Neural cell (in vitro differentiated cells): ENCODE measurements around the gene HPCA. TPM values are rescaled to one million over a fixed set of nuclear protein-coding genes. Genes with fewer than 3 reads are reported as not detected.

ENCODE experiments used
- H2AFZ ChIP-seq: fragments of 200-600, 300-800 bp; sonication (generic), shearing (Covaris generic); 2 replicates; pipeline ENCODE4 v1.6.0; 2014; ENCODE audit warnings: low read depth, mild to moderate bottlenecking, antibody characterized with exemption, low read length, moderate library complexity
- H3F3A ChIP-seq: fragments of 200-600 bp; shearing (Covaris generic); 2 replicates; pipeline ENCODE4 v1.6.1; 2016; ENCODE audit warnings: mild to moderate bottlenecking, moderate library complexity, mixed read lengths, antibody characterized with exemption, low read length; ENCODE audit not compliant: insufficient read depth, poor library complexity, severe bottlenecking
- H3K27ac ChIP-seq: fragments of 200-600, 300-800 bp; sonication (generic), shearing (Covaris generic); 2 replicates; pipeline ENCODE4 v1.5.1; 2014; ENCODE audit warnings: mild to moderate bottlenecking, low read length, moderate library complexity
- H3K27me3 ChIP-seq: fragments of 300-800, 200-600 bp; sonication (generic), shearing (Covaris generic); 2 replicates; pipeline ENCODE4 v1.6.0; 2014; ENCODE audit warnings: mild to moderate bottlenecking, low read depth, low read length, moderate library complexity; ENCODE audit not compliant: insufficient read depth
- H3K36me3 ChIP-seq: fragments of 300-800, 200-600 bp; sonication (generic), shearing (Covaris generic); 2 replicates; pipeline ENCODE4 v1.5.1; 2014; ENCODE audit warnings: mild to moderate bottlenecking, antibody characterized with exemption, low read length, moderate library complexity; ENCODE audit not compliant: insufficient read depth
- H3K4me2 ChIP-seq: fragments of 300-800, 200-600 bp; sonication (generic), shearing (Covaris generic); 2 replicates; pipeline ENCODE4 v1.6.0; 2014; ENCODE audit warnings: mild to moderate bottlenecking, low read length
- H3K4me3 ChIP-seq: fragments of 300-800, 200-600 bp; sonication (generic), shearing (Covaris generic); 2 replicates; pipeline ENCODE4 v1.5.1; 2014; ENCODE audit warnings: mild to moderate bottlenecking, low read length, moderate library complexity
- H3K79me2 ChIP-seq: fragments of 200-600 bp; shearing (Covaris generic); replicated peaks from 2 replicates; pipeline ENCODE4 v1.6.0; 2014; ENCODE audit warnings: mild to moderate bottlenecking, low read length, moderate library complexity; ENCODE audit not compliant: insufficient read depth
- H3K9ac ChIP-seq: fragments of 300-800, 200-600 bp; sonication (generic), shearing (Covaris generic); 2 replicates; pipeline ENCODE4 v1.6.1; 2016; ENCODE audit warnings: mild to moderate bottlenecking, low read length, mixed read lengths
- H3K9me2 ChIP-seq: fragments of 200-600 bp; shearing (Covaris generic); 2 replicates; pipeline ENCODE4 v1.6.1; 2016; ENCODE audit warnings: mild to moderate bottlenecking, low read length, mixed read lengths; ENCODE audit not compliant: insufficient read depth
- H3K9me3 ChIP-seq: fragments of 200-600, 300-800 bp; sonication (generic), shearing (Covaris generic); 2 replicates; pipeline ENCODE4 v1.6.1; 2016; ENCODE audit warnings: mild to moderate bottlenecking, mixed run types, low read length, moderate library complexity, mixed read lengths
- H4K20me1 ChIP-seq: fragments of 200-600 bp; shearing (Covaris generic); 2 replicates; pipeline ENCODE4 v1.6.1; 2016; ENCODE audit warnings: mild to moderate bottlenecking, mixed run types; ENCODE audit not compliant: insufficient read depth
- CTCF ChIP-seq: fragments of 450-650 bp; IDR thresholded peaks from 2 replicates; pipeline ENCODE4 v1.5.1; 2014; ENCODE audit warnings: antibody characterized with exemption, mild to moderate bottlenecking, moderate library complexity; ENCODE audit not compliant: poor library complexity, severe bottlenecking
- EP300 ChIP-seq: fragments of 450-650 bp; conservative IDR thresholded peaks from 2 replicates; pipeline ENCODE4 v1.6.1; 2014; ENCODE audit warnings: antibody characterized with exemption, mild to moderate bottlenecking, moderate library complexity; ENCODE audit not compliant: poor library complexity, severe bottlenecking
- EZH2 ChIP-seq: fragments of 200-600, 300-800 bp; shearing (Covaris generic), sonication (generic); IDR thresholded peaks from 2 replicates; pipeline ENCODE4 v1.6.1; 2014; ENCODE audit warnings: antibody characterized with exemption, low read length, borderline replicate concordance, mild to moderate bottlenecking; ENCODE audit not compliant: insufficient read depth, poor library complexity, severe bottlenecking
- MXI1 ChIP-seq: fragments of 450-650 bp; conservative IDR thresholded peaks from 2 replicates; pipeline ENCODE4 v1.6.1; 2014; ENCODE audit warnings: antibody characterized with exemption, mild to moderate bottlenecking; ENCODE audit not compliant: poor library complexity, severe bottlenecking
- POLR2AphosphoS5 ChIP-seq: IDR thresholded peaks from 2 replicates; pipeline ENCODE4 v1.6.1; 2012
- RAD21 ChIP-seq: fragments of 450-650 bp; conservative IDR thresholded peaks from 2 replicates; pipeline ENCODE4 v1.6.1; 2014; ENCODE audit warnings: antibody characterized with exemption, mild to moderate bottlenecking, moderate library complexity
- REST ChIP-seq: IDR thresholded peaks from 2 replicates; pipeline ENCODE4 v1.6.1; 2012; ENCODE audit warnings: borderline replicate concordance
- SMC3 ChIP-seq: fragments of 450-650 bp; conservative IDR thresholded peaks from 2 replicates; pipeline ENCODE4 v1.6.1; 2014; ENCODE audit warnings: antibody characterized with exemption, mild to moderate bottlenecking, moderate library complexity; ENCODE audit not compliant: poor library complexity
- TAF1 ChIP-seq: IDR thresholded peaks from 2 replicates; pipeline ENCODE4 v1.6.1; 2012; ENCODE audit warnings: low read depth
- polyA plus RNA-seq: library from polyadenylated mRNA; depleted of rRNA; stranded (reverse); fragments of >200 nt; gene quantifications from 2 replicates; pipeline ENCODE4 v1.2.3, GENCODE V29; 2014

HPCA gene
- polyA plus RNA-seq, 1 donor from 2014 or later: 1.9 TPM

- Histone ChIP-seq H3K9me3 (no peaks in the 10 kb centered on the region), H3K4me3 (no peak overlapping the region), H3F3A (no peaks in the 10 kb centered on the region), H3K4me2 (no peak overlapping the region), H3K9me2 (no peaks in the 10 kb centered on the region), H3K9ac (no peak overlapping the region), H4K20me1 (no peaks in the 10 kb centered on the region), H3K36me3 (no peaks in the 10 kb centered on the region), H3K79me2 (no peaks in the 10 kb centered on the region), H3K27me3 (peaks cover 36% of the 10 kb centered on the region), H2AFZ (no peak overlapping the region), H3K27ac (no peak overlapping the region)
- no peak for TF ChIP-seq TAF1
- no peak for TF ChIP-seq CTCF
- no peak for TF ChIP-seq SMC3
- TF ChIP-seq EP300: no peak
- TF ChIP-seq MXI1: no peak
- TF ChIP-seq REST: no peak
- TF ChIP-seq POLR2AphosphoS5: no peak
- no peak for TF ChIP-seq RAD21
- no peak for TF ChIP-seq EZH2
These were observed 12.7 kb downstream of the HPCA start for GRCh38 chr1:32898958-32899357.

- Histone ChIP-seq H3K4me2 (no peak overlapping the region), H3K27ac (no peak overlapping the region), H3K4me3 (no peak overlapping the region), H3F3A (no peaks in the 10 kb centered on the region), H2AFZ (no peak overlapping the region), H3K27me3 (peaks cover 36% of the 10 kb centered on the region), H3K79me2 (no peaks in the 10 kb centered on the region), H3K9ac (no peak overlapping the region), H3K36me3 (no peaks in the 10 kb centered on the region), H3K9me2 (no peaks in the 10 kb centered on the region), H4K20me1 (no peaks in the 10 kb centered on the region), H3K9me3 (no peaks in the 10 kb centered on the region)
- TF ChIP-seq POLR2AphosphoS5 (no peak), EP300 (no peak), EZH2 (no peak), TAF1 (no peak), RAD21 (no peak), SMC3 (no peak), CTCF (no peak), REST (no peak), MXI1 (no peak)
These were observed 13.4 kb downstream of the HPCA start for GRCh38 chr1:32899586-32900296.
